Gastroesophageal sphincter (tissue), 3 donors: ENCODE data around the gene PACRG.

Experiments
- CTCF ChIP-seq, 4 experiments: fragments of 200-600 bp in 2 of 4; fragments of 450-650 bp in 2 of 4; sonication (generic) in 1 of 4; IDR thresholded peaks; one replicate each; pipeline ENCODE4 v1.5.1; 2017 to 2019; ENCODE audit warnings: antibody characterized with exemption in 4 of 4, mild to moderate bottlenecking in 2 of 4, moderate library complexity in 2 of 4
- POLR2A ChIP-seq, 2 donors: fragments of 450-650 bp; IDR thresholded peaks; one replicate each; pipeline ENCODE4 v1.6.1; 2017; ENCODE audit warnings: antibody characterized with exemption in 2 of 2, mild to moderate bottlenecking in 2 of 2, moderate library complexity in 1 of 2

GRCh38 chr6:163030980-163031379 lies 303.2 kb downstream of the PACRG start:
- TF ChIP-seq CTCF (IDR thresholded peaks at IDR 0.05) (no peak), POLR2A (IDR thresholded peaks at IDR 0.05) (no peak)
